GM12878 (cell line): ENCODE data around the gene ZNF652. TPM values are rescaled to one million over a fixed set of nuclear protein-coding genes. Genes with fewer than 3 reads are reported as not detected.

Experiments
- ATAC-seq: fragments of 200-7000 bp; cut with Tn5 transposase; 3 replicates; pipeline ENCODE4 v1.9.1; 2020; ENCODE audit warnings: mild to moderate bottlenecking, moderate library complexity
- BruUV-seq: library from RNA; stranded (reverse); fragments of 400-500 nt; replicated peaks from 2 replicates; lab custom pipeline; 2021; lab: Mats Ljungman, UMichigan
- CTCF ChIA-PET: fragments of 300-600 bp; sonication (Branson Sonifier 250); formaldehyde crosslinking; extraction: SDS; loops from one replicate; lab custom pipeline; 2021; ENCODE audit warnings: inconsistent platforms; lab: Yijun Ruan, JAX
- POLR2A ChIA-PET: fragments of 350-600 bp; formaldehyde crosslinking; extraction: SDS; loops from one replicate; lab custom pipeline; 2021; ENCODE audit warnings: inconsistent platforms; lab: Charles Lee
- RAD21 ChIA-PET: fragments of 300-600 bp; sonication (Branson Sonifier 250); formaldehyde crosslinking; loops from one replicate; lab custom pipeline; 2023; ENCODE audit warnings: antibody characterized with exemption; ENCODE audit not compliant: unreplicated experiment; lab: Charles Lee
- SMC1A ChIA-PET: fragments of 300-600 bp; sonication (Branson Sonifier 250); formaldehyde crosslinking; loops from one replicate; lab custom pipeline; 2023; ENCODE audit not compliant: unreplicated experiment, uncharacterized antibody; lab: Charles Lee
- DNase-seq: peaks from one replicate; pipeline ENCODE4 v3.0.0-alpha.2; 2011; ENCODE audit warnings: low read depth, low spot score
- FAIRE-seq: peaks from 3 replicates; lab custom pipeline; 2011; peaks lifted over from hg19 to GRCh38; lab: Jason Lieb, UNC
- H2AFZ ChIP-seq: 2 replicates; pipeline ENCODE4 v1.6.0; 2011; ENCODE audit warnings: low read depth, low read length, control low read depth; ENCODE audit not compliant: control insufficient read depth
- H3K27ac ChIP-seq: 2 replicates; pipeline ENCODE4 v1.5.1; 2011; ENCODE audit warnings: control low read depth; ENCODE audit not compliant: control insufficient read depth, insufficient read depth
- H3K27me3 ChIP-seq, 2 experiments: replicated peaks in 1 of 2; 2 replicates each; pipeline versions ENCODE4 v1.6.0 to v1.6.1; 2011; ENCODE audit warnings: low read length in 1 of 2; ENCODE audit not compliant: control insufficient read depth in 2 of 2, insufficient read depth in 2 of 2
- H3K36me3 ChIP-seq, 2 experiments: 2 replicates each; pipeline ENCODE4 v1.5.1; 2011; ENCODE audit warnings: low read length in 1 of 2; ENCODE audit not compliant: control insufficient read depth in 2 of 2, insufficient read depth in 2 of 2
- H3K4me1 ChIP-seq: 2 replicates; pipeline ENCODE4 v1.6.1; 2011; ENCODE audit warnings: mild to moderate bottlenecking, low read length, moderate library complexity, mixed read lengths; ENCODE audit not compliant: control insufficient read depth, insufficient read depth
- H3K4me2 ChIP-seq: 2 replicates; pipeline ENCODE4 v1.6.0; 2011; ENCODE audit warnings: control low read depth; ENCODE audit not compliant: control insufficient read depth, insufficient read depth
- H3K4me3 ChIP-seq: fragments of 200-600 bp; sonication (generic); 2 replicates; pipeline ENCODE4 v1.5.1; 2016
- H3K79me2 ChIP-seq: 2 replicates; pipeline ENCODE4 v1.6.0; 2011; ENCODE audit warnings: low read length; ENCODE audit not compliant: control insufficient read depth, insufficient read depth
- H3K9ac ChIP-seq: 2 replicates; pipeline ENCODE4 v1.8.0; 2011; ENCODE audit warnings: low read length, control low read depth, mixed read lengths; ENCODE audit not compliant: control insufficient read depth, insufficient read depth
- H3K9me3 ChIP-seq: replicated peaks from 3 replicates; pipeline ENCODE4 v1.5.1; 2011; ENCODE audit warnings: mild to moderate bottlenecking, low read length; ENCODE audit not compliant: control insufficient read depth, insufficient read depth
- H4K20me1 ChIP-seq: 2 replicates; pipeline ENCODE4 v1.6.0; 2011; ENCODE audit not compliant: control insufficient read depth, insufficient read depth
- HDGF ChIP-seq: fragments of 450-650 bp; IDR thresholded peaks from 2 replicates; pipeline ENCODE4 v1.6.1; 2016; ENCODE audit warnings: antibody characterized with exemption
- IKZF2 ChIP-seq, 2 experiments: fragments of 450-650 bp; IDR thresholded peaks; 2 replicates each; pipeline ENCODE4 v1.6.1; 2017; ENCODE audit warnings: mild to moderate bottlenecking in 2 of 2, moderate library complexity in 2 of 2
- IRF3 ChIP-seq: fragments of 450-650 bp; IDR thresholded peaks from 2 replicates; pipeline ENCODE4 v1.6.1; 2014; ENCODE audit warnings: mild to moderate bottlenecking
- NBN ChIP-seq: fragments of 450-650 bp; IDR thresholded peaks from 2 replicates; pipeline ENCODE4 v1.6.1; 2016
- SREBF2 ChIP-seq: IDR thresholded peaks from 2 replicates; pipeline ENCODE4 v1.6.1; 2012; ENCODE audit warnings: mild to moderate bottlenecking, low read length
- WGBS: methylation state at CpG from one replicate; pipeline ENCODE4 v1.1.6; 2016; ENCODE audit warnings: low lambda C conversion rate; ENCODE audit not compliant: insufficient replicate concordance, insufficient coverage; ENCODE audit errors: missing lambda C conversion rate; 5-methylcytosine and 5-hydroxymethylcytosine counted together
- in situ Hi-C: fragments of 300-500 bp; cut with MboI; formaldehyde crosslinking; loops from 9 replicates; pipeline ENCODE4 v1.14.3; 2018; ENCODE audit warnings: mixed read lengths
- intact Hi-C: fragments of 100-400 bp; cut with micrococcal nuclease; formaldehyde crosslinking; loops from one replicate; pipeline ENCODE4 v1.14.2; 2022; ENCODE audit not compliant: unreplicated experiment
- polyA plus RNA-seq, 11 experiments: library from polyadenylated mRNA; depleted of rRNA in 4 of 11; unstranded in 6 of 11; stranded (reverse) in 5 of 11; fragments of >200 nt; fragmentation: Nextera tagmentation in 4 of 11; fragmentation: Illumina TruSeq in 1 of 11; extraction: Ambion mirVana in 4 of 11; extraction: Trizol in 1 of 11; gene quantifications; 1 replicate in 1 of 11; 2 replicates in 10 of 11; pipeline versions ENCODE4 v1.2.1 to v1.2.3, GENCODE V29; 2011 to 2016; ENCODE audit warnings: inconsistent platforms in 2 of 11, missing spikeins in 2 of 11, low read depth in 1 of 11
- total RNA-seq, 4 experiments: library from RNA; depleted of rRNA in 3 of 4; stranded (reverse); fragments of >200 nt in 3 of 4; fragmentation: Illumina TruSeq in 1 of 4; extraction: Trizol in 1 of 4; gene quantifications; 2 replicates each; pipeline versions ENCODE4 v1.2.1 to v1.2.3, GENCODE V29; 2013 to 2021
- TF ChIP-seq, protein P1 (sequence below): fragments of 450-650 bp; IDR thresholded peaks from 2 replicates; pipeline ENCODE4 v1.6.1; 2017; ENCODE audit warnings: borderline replicate concordance

ZNF652 gene
- total and polyA plus RNA-seq, 10 of the 15 experiments (the other 5 are each of a cell fraction or from before 2014, with no cell fraction given) = 3.4 to 13.1 (median 8.7) TPM

DNA sequence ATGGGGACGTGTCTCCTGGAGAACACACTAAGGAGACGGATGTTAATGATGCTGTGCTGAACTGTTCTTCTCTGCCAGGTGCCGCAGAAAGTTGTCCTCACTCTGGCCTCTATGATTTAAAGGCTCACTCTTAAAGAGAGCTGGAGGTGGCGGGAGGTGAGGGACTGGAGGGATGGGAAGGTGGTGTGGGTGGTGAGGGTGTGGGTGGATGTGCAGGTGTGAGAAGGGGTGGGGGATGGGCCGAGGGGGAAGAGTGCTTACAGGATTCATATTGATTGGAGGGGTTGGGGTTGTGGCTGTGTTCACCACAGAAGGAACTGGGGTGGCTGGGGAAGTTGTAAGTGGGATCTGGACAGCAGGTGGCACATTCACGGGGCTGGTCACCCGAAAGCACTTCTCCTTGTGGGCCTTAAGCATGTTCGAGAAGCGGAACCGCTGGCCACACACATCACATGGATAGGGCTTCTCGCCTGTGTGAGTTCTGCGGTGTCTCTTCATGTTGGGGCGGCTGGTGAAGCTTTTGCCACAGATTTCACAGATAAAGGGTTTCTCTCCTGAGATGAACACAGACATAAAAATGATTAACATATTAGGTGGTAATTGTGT lies 63.6 kb downstream of the ZNF652 start:
- no peaks in the 10 kb centered on the region for H3K79me2 ChIP-seq
- 97% methylated on average over 12 of the region's 13 CpGs for WGBS
- no peaks in the 10 kb centered on the region for H3K4me1 ChIP-seq
- RAD21 ChIA-PET = no interaction called here
- no TSS peak for BruUV-seq
- peaks cover 1 to 8% of the 10 kb centered on the region in 2 experiments for H3K36me3 ChIP-seq
- H4K20me1 ChIP-seq = no peaks in the 10 kb centered on the region
- H3K27me3 ChIP-seq = no peaks in the 10 kb centered on the region
- in situ Hi-C loops = no loop called here
- no peak overlapping the region for H3K27ac ChIP-seq
- H3K4me3 ChIP-seq = no peak overlapping the region
- H3K9ac ChIP-seq = no peak overlapping the region
- SMC1A ChIA-PET = interaction anchor here (0.9 kb wide), 1 partner anchor 9 kb away, joined by 3 read pairs; no protein-coding TSS in a partner anchor
- no peak for ATAC-seq
- TF ChIP-seq HDGF = no peak
- TF ChIP-seq, protein P1, sequence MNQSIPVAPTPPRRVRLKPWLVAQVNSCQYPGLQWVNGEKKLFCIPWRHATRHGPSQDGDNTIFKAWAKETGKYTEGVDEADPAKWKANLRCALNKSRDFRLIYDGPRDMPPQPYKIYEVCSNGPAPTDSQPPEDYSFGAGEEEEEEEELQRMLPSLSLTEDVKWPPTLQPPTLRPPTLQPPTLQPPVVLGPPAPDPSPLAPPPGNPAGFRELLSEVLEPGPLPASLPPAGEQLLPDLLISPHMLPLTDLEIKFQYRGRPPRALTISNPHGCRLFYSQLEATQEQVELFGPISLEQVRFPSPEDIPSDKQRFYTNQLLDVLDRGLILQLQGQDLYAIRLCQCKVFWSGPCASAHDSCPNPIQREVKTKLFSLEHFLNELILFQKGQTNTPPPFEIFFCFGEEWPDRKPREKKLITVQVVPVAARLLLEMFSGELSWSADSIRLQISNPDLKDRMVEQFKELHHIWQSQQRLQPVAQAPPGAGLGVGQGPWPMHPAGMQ = no peak
- no peak for TF ChIP-seq SREBF2
- no peak for TF ChIP-seq IKZF2 (IDR thresholded peaks at IDR 0.05)
- no peak for TF ChIP-seq NBN
- TF ChIP-seq IRF3 = no peak
- TF ChIP-seq, all 136 proteins: peak for 0
- no peak for FAIRE-seq
- CTCF ChIA-PET = interaction anchor here (1.3 kb wide), 1 partner anchor 99 kb away, joined by 3 read pairs; no protein-coding TSS in a partner anchor
- no peaks in the 10 kb centered on the region for H3K9me3 ChIP-seq
- intact Hi-C loops = no loop called here
- no peak overlapping the region for H2AFZ ChIP-seq
- POLR2A ChIA-PET = no interaction called here
- no peak overlapping the region for H3K4me2 ChIP-seq
- DNase-seq = no peak
